Measurements from ENCODE around the gene MRTFB. TPM values are rescaled to one million over a fixed set of nuclear protein-coding genes. Genes with fewer than 3 reads are reported as not detected.
A peak's percentile ranks its signal among the peaks of the same experiment; 100 is the strongest.
"Not testable (repeated sequence)": the region's sequence is repeated elsewhere in the genome, so short reads cannot be mapped to it uniquely, and the experiment has no call there.

Gene MRTFB, protein sequence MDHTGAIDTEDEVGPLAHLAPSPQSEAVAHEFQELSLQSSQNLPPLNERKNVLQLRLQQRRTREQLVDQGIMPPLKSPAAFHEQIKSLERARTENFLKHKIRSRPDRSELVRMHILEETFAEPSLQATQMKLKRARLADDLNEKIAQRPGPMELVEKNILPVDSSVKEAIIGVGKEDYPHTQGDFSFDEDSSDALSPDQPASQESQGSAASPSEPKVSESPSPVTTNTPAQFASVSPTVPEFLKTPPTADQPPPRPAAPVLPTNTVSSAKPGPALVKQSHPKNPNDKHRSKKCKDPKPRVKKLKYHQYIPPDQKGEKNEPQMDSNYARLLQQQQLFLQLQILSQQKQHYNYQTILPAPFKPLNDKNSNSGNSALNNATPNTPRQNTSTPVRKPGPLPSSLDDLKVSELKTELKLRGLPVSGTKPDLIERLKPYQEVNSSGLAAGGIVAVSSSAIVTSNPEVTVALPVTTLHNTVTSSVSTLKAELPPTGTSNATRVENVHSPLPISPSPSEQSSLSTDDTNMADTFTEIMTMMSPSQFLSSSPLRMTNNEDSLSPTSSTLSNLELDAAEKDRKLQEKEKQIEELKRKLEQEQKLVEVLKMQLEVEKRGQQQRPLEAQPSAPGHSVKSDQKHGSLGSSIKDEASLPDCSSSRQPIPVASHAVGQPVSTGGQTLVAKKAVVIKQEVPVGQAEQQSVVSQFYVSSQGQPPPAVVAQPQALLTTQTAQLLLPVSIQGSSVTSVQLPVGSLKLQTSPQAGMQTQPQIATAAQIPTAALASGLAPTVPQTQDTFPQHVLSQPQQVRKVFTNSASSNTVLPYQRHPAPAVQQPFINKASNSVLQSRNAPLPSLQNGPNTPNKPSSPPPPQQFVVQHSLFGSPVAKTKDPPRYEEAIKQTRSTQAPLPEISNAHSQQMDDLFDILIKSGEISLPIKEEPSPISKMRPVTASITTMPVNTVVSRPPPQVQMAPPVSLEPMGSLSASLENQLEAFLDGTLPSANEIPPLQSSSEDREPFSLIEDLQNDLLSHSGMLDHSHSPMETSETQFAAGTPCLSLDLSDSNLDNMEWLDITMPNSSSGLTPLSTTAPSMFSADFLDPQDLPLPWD
- 10 to 100 TPM; 15.7 to 23.9 (median 18.6) TPM for total RNA-seq
- long read RNA-seq, result 0 reads

GRCh38 chr16:14070877-14071575, at the start of gene MRTFB:
TSS of gene MRTFB (plus strand) at chr16:14071319. CDS start at chr16:14140607, 69,288 bp downstream.
- TF ChIP-seq CTCF (IDR thresholded peaks at IDR 0.05), result no peak
- TF ChIP-seq POLR2A (IDR thresholded peaks at IDR 0.05), result peak; percentile 68
- Histone ChIP-seq H3K9me3 (no peaks in the 10 kb centered on the region), H3K27me3 (no peaks in the 10 kb centered on the region), H3K4me3 (peak within 1 kb of the TSS; percentile 75 to 84 (median 82)), H3K4me1 (peaks cover 0 to 29% (median 3%) of the 10 kb centered on the region in 4 donors), H3K36me3 (peaks cover 0 to 6% (median 0%) of the 10 kb centered on the region in 4 donors), H3K27ac (peak within 1 kb of the TSS; percentile 77 to 89 (median 81))
- peak; percentile 81 to 91 (median 88) for ATAC-seq
- WGBS (ENCODE audit: insufficient coverage, low coverage, low lambda C conversion rate, missing lambda C conversion rate), result 3% methylated on average over 7 of the region's 86 CpGs
- DNase-seq, result peak; percentile 86 to 90 (median 90)
- intact Hi-C loops (cut with DNase I), result no loop called here

DNA sequence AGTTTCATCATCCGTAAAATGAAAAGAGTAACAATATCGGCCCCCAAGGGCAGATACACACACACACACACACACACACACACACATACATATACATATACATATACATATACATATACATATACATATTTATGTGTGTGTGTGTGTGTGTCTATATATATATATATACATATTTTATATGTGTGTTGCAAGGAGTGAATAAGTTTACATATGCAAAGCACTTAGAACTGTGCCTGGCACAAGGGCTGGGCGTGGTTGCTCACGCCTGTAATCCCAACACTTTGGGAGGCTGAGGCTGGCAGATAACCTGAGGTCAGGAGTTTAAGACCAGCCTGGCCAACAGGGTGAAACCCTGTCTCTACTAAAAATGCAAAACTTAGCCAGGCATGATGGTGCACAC, 47.6 kb upstream of the MRTFB start:
- WGBS (ENCODE audit: insufficient coverage, low coverage, low lambda C conversion rate, missing lambda C conversion rate), result no CpG with 5 or more reads among the region's 4 CpGs
- H3K36me3 ChIP-seq; ATAC-seq; H3K27me3 ChIP-seq; H3K4me3 ChIP-seq; DNase-seq; H3K27ac ChIP-seq; H3K9me3 ChIP-seq; H3K4me1 ChIP-seq; intact Hi-C loops (cut with DNase I): not testable (repeated sequence)

DNA sequence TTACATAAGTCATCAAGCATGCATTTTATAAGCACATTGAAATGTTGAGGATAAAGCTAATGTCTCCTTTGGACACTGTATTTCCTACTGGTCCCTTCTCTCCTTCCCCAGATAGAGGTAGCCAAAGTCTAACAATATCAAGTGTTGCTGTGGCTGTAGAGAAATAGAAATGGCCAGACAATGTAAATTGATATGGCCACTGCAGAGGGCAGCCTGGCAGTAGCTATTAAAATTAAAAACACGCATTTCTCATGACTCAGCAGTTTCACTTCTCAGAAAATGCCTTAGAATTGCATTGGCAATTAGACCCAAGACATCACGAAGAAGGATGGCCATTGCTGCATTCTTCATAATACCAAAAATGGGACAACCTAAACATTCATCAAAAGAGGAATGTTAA, 46.8 kb upstream of the MRTFB start:
- Histone ChIP-seq H3K4me3 (no peak overlapping the region), H3K36me3 (no peaks in the 10 kb centered on the region), H3K9me3 (no peaks in the 10 kb centered on the region), H3K4me1 (no peaks in the 10 kb centered on the region), H3K27me3 (no peaks in the 10 kb centered on the region), H3K27ac (no peak overlapping the region)
- TF ChIP-seq POLR2A (IDR thresholded peaks at IDR 0.05), result no peak
- TF ChIP-seq CTCF (IDR thresholded peaks at IDR 0.05), result no peak
- intact Hi-C loops (cut with DNase I), result no loop called here
- peak in 1 of 4 donors; percentile 20 for ATAC-seq
- DNase-seq, result no peak
- WGBS (ENCODE audit: insufficient coverage, low coverage, low lambda C conversion rate, missing lambda C conversion rate), result 43% methylated on average over 2 of the region's 2 CpGs

DNA sequence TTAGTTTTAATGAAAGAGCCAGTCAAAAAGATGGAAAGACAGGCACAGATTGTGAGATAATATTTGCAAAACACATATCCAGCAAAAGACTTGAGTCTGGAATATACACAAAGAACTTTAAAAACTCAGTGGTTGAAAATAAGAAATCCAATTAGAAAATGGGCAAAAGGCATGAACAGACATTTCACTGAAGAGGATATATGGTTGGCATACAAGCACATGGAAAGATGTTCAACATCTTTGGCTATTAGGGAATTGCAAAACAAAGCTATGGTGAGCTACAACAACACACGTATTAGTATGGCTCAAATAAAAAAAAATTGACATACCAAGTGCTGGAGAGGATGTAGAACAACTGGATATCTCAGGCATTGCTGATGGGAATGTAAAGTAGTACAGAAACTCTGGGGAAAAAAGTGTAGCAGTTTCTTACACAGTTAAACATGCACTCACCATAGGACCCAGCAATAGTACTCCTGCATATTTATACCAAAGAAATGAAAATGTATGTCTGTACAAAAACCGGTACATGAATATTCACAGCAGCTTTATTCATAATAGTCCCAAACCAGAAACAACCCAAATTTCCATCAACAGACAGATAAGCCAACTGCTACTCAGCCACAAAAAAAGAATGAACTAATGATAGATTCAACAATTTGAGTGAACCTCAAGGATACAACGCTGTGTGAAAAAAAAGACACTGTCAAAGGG, 44.4 kb upstream of the MRTFB start:
- ATAC-seq, result no peak
- no peak for DNase-seq
- no peaks in the 10 kb centered on the region for H3K36me3 ChIP-seq
- H3K4me3 ChIP-seq, result no peak overlapping the region
- no peaks in the 10 kb centered on the region for H3K27me3 ChIP-seq
- no peaks in the 10 kb centered on the region for H3K9me3 ChIP-seq
- TF ChIP-seq CTCF (IDR thresholded peaks at IDR 0.05), result no peak
- WGBS (ENCODE audit: insufficient coverage, low coverage, low lambda C conversion rate, missing lambda C conversion rate), result 87% methylated on average over 3 of the region's 3 CpGs
- intact Hi-C loops (cut with DNase I), result no loop called here
- no peaks in the 10 kb centered on the region for H3K4me1 ChIP-seq
- no peak overlapping the region for H3K27ac ChIP-seq
